Brain microvascular endothelial cell (primary cell): ENCODE data around the gene PIK3C3.

ENCODE experiments used
- DNase-seq: peaks from one replicate; pipeline ENCODE4 v3.0.0-alpha.2; 2020
- H3K27ac ChIP-seq: fragments of 250-450 bp; sonication (Bioruptor Pico); 2 replicates; pipeline ENCODE4 v1.5.1; 2020; ENCODE audit warnings: mild to moderate bottlenecking, moderate library complexity
- H3K27me3 ChIP-seq: fragments of 250-450 bp; sonication (Bioruptor Pico); replicated peaks from 2 replicates; pipeline ENCODE4 v1.5.1; 2020; ENCODE audit warnings: mild to moderate bottlenecking
- H3K36me3 ChIP-seq: fragments of 250-450 bp; sonication (Bioruptor Pico); replicated peaks from 2 replicates; pipeline ENCODE4 v1.5.1; 2020; ENCODE audit warnings: mild to moderate bottlenecking
- H3K4me3 ChIP-seq: 2 replicates; pipeline ENCODE4 v1.5.1; 2011; ENCODE audit warnings: low read depth, mild to moderate bottlenecking, control low read depth, low read length, moderate library complexity
- in situ Hi-C: cut with HindIII; loops from 2 replicates; pipeline ENCODE4 v1.10.0; 2017; ENCODE audit warnings: low sequenced_read_pairs, low pct_ligation_motif_present
- TF ChIP-seq, protein P1 (sequence below): IDR thresholded peaks from 2 replicates; pipeline ENCODE4 v1.5.1; 2011; ENCODE audit warnings: low read depth, mild to moderate bottlenecking, moderate library complexity, low read length, control low read depth, inconsistent platforms; ENCODE audit errors: missing control alignments

Gene PIK3C3

DNA sequence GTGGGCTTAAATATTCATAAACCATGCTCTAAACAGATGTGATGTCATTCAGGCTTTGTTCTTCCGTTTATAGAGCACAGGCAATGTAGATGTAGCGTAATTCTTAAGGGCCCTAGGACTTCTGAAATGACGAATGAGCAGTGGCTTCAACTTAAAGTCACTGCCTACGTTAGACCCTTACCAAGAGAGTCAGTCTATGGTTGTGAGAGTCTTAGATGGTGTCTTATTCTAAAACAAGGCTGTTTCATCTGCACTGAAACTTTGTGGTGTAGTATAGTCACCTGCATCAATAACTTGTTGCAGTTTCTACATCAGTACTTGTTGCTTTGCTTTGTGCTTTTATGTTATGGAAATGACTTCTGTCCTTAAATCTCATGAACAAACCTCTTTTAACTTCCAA, 56.0 kb downstream of the PIK3C3 start:
- H3K36me3 ChIP-seq, result peaks cover 13% of the 10 kb centered on the region
- no peak overlapping the region for H3K27ac ChIP-seq
- TF ChIP-seq, protein P1, sequence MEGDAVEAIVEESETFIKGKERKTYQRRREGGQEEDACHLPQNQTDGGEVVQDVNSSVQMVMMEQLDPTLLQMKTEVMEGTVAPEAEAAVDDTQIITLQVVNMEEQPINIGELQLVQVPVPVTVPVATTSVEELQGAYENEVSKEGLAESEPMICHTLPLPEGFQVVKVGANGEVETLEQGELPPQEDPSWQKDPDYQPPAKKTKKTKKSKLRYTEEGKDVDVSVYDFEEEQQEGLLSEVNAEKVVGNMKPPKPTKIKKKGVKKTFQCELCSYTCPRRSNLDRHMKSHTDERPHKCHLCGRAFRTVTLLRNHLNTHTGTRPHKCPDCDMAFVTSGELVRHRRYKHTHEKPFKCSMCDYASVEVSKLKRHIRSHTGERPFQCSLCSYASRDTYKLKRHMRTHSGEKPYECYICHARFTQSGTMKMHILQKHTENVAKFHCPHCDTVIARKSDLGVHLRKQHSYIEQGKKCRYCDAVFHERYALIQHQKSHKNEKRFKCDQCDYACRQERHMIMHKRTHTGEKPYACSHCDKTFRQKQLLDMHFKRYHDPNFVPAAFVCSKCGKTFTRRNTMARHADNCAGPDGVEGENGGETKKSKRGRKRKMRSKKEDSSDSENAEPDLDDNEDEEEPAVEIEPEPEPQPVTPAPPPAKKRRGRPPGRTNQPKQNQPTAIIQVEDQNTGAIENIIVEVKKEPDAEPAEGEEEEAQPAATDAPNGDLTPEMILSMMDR, result no peak
- no peak overlapping the region for H3K4me3 ChIP-seq
- no peaks in the 10 kb centered on the region for H3K27me3 ChIP-seq
- in situ Hi-C loops, result no loop called here
- DNase-seq, result no peak

DNA sequence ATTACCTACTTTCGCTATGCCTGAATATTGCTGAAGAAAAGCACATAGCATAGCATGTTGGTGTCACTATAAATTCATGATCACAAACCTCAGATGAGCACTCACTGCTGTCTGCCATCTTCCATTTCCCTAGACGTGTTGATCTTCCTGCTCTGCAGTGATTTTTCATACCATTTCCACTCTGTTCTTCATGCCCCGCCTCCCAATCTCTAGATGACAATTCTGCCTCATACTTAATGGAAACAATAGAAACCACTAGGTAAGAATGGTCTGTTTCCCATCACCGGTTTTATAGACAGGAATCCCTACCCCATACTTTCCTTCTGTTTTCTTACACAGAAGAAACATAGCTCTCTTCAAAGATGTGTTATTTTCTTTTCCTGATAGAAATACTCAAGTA, 63.8 kb downstream of the PIK3C3 start:
- H3K27me3 ChIP-seq, result no peaks in the 10 kb centered on the region
- DNase-seq, result no peak
- H3K4me3 ChIP-seq, result no peak overlapping the region
- H3K36me3 ChIP-seq, result peaks cover 8% of the 10 kb centered on the region
- TF ChIP-seq, protein P1, result no peak
- in situ Hi-C loops, result no loop called here
- H3K27ac ChIP-seq, result no peak overlapping the region

DNA sequence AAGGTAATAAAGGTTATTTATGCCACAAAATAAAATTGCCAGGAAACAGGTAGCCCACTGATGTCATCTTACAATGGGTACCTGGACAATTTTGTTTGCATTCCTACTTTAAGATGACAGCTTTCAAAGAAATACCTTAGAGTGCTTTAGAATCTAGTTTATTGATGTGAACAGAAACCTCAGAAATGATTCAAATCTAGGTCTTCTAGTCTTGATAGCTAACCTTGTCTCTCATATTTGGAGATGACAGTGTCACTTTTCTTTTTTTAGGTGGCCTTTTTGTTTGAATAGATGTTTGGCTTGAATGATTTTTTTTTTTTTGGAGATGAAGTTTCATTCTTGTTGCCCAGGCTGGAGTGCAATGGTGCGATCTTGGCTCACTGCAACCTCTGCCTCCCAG, 69.1 kb downstream of the PIK3C3 start:
- Histone ChIP-seq H3K27ac (no peak overlapping the region), H3K4me3 (no peak overlapping the region), H3K36me3 (peaks cover 3% of the 10 kb centered on the region), H3K27me3 (no peaks in the 10 kb centered on the region)
- TF ChIP-seq, protein P1, result no peak
- DNase-seq, result no peak
- in situ Hi-C loops, result no loop called here

DNA sequence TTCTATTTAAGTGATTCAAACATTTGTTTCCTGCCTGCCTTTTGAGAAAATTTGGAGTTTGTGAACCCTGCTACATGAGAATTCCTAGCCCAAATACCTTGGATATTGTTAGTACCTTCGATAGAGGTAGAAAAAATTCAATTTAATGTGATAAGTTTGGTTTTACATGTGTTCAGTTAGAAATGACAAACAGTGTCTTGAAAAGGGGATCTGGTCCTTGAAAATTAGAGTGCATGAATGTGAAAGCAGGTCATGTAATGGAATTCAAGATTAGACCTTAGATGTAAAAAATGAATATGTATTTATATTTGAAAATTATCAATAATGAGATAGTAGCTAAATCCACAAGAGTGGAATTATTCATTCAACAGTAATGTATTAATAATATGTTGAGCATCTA, 70.5 kb downstream of the PIK3C3 start:
- H3K27me3 ChIP-seq, result no peaks in the 10 kb centered on the region
- TF ChIP-seq, protein P1, result no peak
- in situ Hi-C loops, result no loop called here
- peaks cover 5% of the 10 kb centered on the region for H3K36me3 ChIP-seq
- no peak overlapping the region for H3K4me3 ChIP-seq
- H3K27ac ChIP-seq, result no peak overlapping the region
- DNase-seq, result no peak

DNA sequence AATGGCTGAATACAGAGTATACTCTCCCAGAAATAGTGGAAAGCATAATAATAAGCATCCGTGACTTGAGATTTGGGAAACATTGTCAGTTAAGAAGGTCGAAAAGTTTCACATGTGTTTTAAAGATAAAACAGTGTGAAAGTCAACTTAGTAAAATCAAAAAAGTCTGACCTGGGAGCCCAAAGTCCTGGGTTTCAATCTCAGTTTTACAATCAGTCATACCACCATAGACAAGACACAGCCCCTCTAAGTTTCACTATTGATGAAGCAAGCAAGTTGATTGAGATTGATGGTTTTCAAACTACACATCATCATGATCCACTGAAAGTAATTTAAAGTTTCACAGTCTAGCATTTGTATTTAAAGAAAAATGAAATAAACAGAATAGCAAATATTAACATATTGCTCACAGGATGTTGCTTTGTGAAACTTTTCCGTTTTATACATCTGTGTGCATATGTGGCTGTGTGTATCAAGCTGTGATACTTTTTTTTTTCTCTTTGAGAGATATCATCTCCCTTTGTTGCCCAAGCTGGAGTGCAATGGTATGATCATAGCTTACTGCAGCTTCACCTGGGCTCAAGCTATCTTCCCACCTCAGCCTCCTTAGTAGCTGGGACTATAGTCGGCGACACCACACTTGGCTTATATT, 71.1 kb downstream of the PIK3C3 start:
- DNase-seq, result no peak
- Histone ChIP-seq H3K27me3 (no peaks in the 10 kb centered on the region), H3K27ac (no peak overlapping the region), H3K4me3 (no peak overlapping the region), H3K36me3 (peaks cover 6% of the 10 kb centered on the region)
- in situ Hi-C loops, result no loop called here
- TF ChIP-seq, protein P1, result no peak

DNA sequence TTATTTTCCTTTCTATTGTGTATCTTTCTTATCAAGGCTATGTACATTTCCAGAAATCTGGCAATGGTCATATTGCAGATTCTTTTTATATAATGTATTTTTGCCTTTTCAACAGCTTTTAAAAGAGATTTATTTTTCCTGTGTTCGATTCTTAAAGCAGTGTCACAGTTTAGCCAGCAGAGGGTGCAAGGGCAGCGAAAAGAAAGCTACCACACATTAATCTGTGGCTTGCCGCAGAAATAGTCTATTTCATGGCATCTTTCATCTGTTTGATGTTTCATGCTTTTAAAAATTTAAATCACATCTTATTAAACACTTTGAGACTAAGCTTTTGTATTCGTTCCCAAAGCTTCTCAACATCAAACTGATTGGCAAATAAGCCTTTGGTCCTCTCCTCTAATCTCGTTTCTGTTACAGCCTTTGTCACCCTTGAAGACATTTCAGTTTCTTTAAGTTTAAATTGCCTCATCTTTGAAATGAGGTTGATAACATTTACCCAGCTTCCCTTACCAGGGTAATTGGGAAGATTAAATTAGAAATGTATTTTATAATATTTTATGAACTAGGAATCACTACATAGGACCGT, 73.3 kb downstream of the PIK3C3 start:
- TF ChIP-seq, protein P1, result peak; percentile 88
- no peak overlapping the region for H3K4me3 ChIP-seq
- H3K36me3 ChIP-seq, result peaks cover 10% of the 10 kb centered on the region
- in situ Hi-C loops, result no loop called here
- H3K27ac ChIP-seq, result no peak overlapping the region
- peak; percentile 28 for DNase-seq
- no peaks in the 10 kb centered on the region for H3K27me3 ChIP-seq
